Retinal pigment epithelial cell (primary cell): Measurements from ENCODE around the gene LRRC57.

ENCODE experiments used
- DNase-seq: peaks from one replicate; pipeline ENCODE4 v3.0.0-alpha.2; 2010; ENCODE audit warnings: low read depth
- H3K4me3 ChIP-seq: 2 replicates; pipeline ENCODE4 v1.5.1; 2011; ENCODE audit warnings: mild to moderate bottlenecking, low read length, control low read depth, moderate library complexity
- CTCF ChIP-seq: conservative IDR thresholded peaks from 2 replicates; pipeline ENCODE4 v1.5.1; 2011; ENCODE audit warnings: low read depth, low read length, control low read depth, inconsistent platforms

The LRRC57 gene

GRCh38 chr15:42548249-42549031, at the start of gene LRRC57, which contains the start of gene HAUS2:
TSS of gene LRRC57 (minus strand) at chr15:42548793. CDS start at chr15:42548434, 359 bp downstream.
TSS of gene HAUS2 (plus strand) at chr15:42548838. CDS start at chr15:42548873, 35 bp downstream.
- peak; percentile 46 for DNase-seq
- peak within 1 kb of the TSS; percentile 100 for H3K4me3 ChIP-seq
- TF ChIP-seq CTCF, result no peak

GRCh38 chr15:42595626-42596240, 47.1 kb upstream of the LRRC57 start:
- TF ChIP-seq CTCF, result no peak
- no peak for DNase-seq
- H3K4me3 ChIP-seq, result no peak overlapping the region

GRCh38 chr15:42594095-42594494, 45.5 kb upstream of the LRRC57 start:
- DNase-seq, result peak; percentile 90
- TF ChIP-seq CTCF, result no peak
- no peak overlapping the region for H3K4me3 ChIP-seq

- no peak overlapping the region for H3K4me3 ChIP-seq
- no peak for TF ChIP-seq CTCF
- no peak for DNase-seq
Measured at GRCh38 chr15:42593143-42593542, 44.5 kb upstream of the LRRC57 start.

GRCh38 chr15:42592716-42593115, 44.1 kb upstream of the LRRC57 start:
- no peak for DNase-seq
- no peak for TF ChIP-seq CTCF
- H3K4me3 ChIP-seq, result no peak overlapping the region

GRCh38 chr15:42591238-42591934, 42.8 kb upstream of the LRRC57 start:
- H3K4me3 ChIP-seq, result no peak overlapping the region
- DNase-seq, result no peak
- peak; percentile 51 for TF ChIP-seq CTCF
